Naive thymus-derived CD8-positive, alpha-beta T cell (primary cell): ENCODE results near the gene MAPK13. TPM values are rescaled to one million over a fixed set of nuclear protein-coding genes. Genes with fewer than 3 reads are reported as not detected.
"Not testable (repeated sequence)": the region's sequence is repeated elsewhere in the genome, so short reads cannot be mapped to it uniquely, and the experiment has no call there.

Source experiments
- ATAC-seq, 2 donors: fragments of 150-1000 bp; cut with Tn5 transposase in 1 of 2; sonication (Bioruptor Pico), chemical (Tn5 transposase) in 1 of 2; 1 replicate in 1 of 2; 2 replicates in 1 of 2; pipeline ENCODE4 v1.10.0; 2021; ENCODE audit warnings: mild to moderate bottlenecking in 2 of 2, moderate library complexity in 2 of 2
- POLR2A ChIA-PET: fragments of 350-600 bp; sonication (Branson Sonifier 250); formaldehyde crosslinking; loops from one replicate; lab custom pipeline; 2021; ENCODE audit warnings: antibody characterized with exemption; lab: Charles Lee
- DNase-seq, 10 donors: peaks; one replicate each; pipeline versions ENCODE4 v3.0.0 to v3.0.0-alpha.2; 2020 to 2022
- H3K27ac Mint-ChIP-seq, 10 donors: one replicate each; pipeline ENCODE4 v1.8.0; 2020 to 2022; ENCODE audit warnings: mild to moderate bottlenecking in 10 of 10, mixed read lengths in 10 of 10, moderate library complexity in 4 of 10, inconsistent platforms in 1 of 10
- H3K27me3 Mint-ChIP-seq, 5 donors: one replicate each; pipeline ENCODE4 v1.8.0; 2021 to 2022; ENCODE audit warnings: mixed read lengths in 5 of 5
- H3K36me3 Mint-ChIP-seq, 3 donors: one replicate each; pipeline ENCODE4 v1.8.0; 2020 to 2022; ENCODE audit warnings: mixed read lengths in 3 of 3, mild to moderate bottlenecking in 2 of 3, inconsistent platforms in 1 of 3
- H3K4me1 Mint-ChIP-seq, 4 donors: one replicate each; pipeline ENCODE4 v1.8.0; 2021 to 2022; ENCODE audit warnings: mixed read lengths in 4 of 4
- H3K4me3 Mint-ChIP-seq, 10 donors: one replicate each; pipeline ENCODE4 v1.8.0; 2020 to 2022; ENCODE audit warnings: mild to moderate bottlenecking in 10 of 10, mixed read lengths in 10 of 10, moderate library complexity in 6 of 10, inconsistent platforms in 1 of 10
- H3K9me3 Mint-ChIP-seq, 9 donors: one replicate each; pipeline ENCODE4 v1.8.0; 2020 to 2022; ENCODE audit warnings: mixed read lengths in 9 of 9, mild to moderate bottlenecking in 3 of 9, inconsistent platforms in 1 of 9, moderate library complexity in 1 of 9
- polyA plus RNA-seq, 3 donors: library from polyadenylated mRNA; unstranded; fragments of 300-500 nt; fragmentation: Illumina TruSeq; gene quantifications; one replicate each; pipeline ENCODE4 v1.2.3, GENCODE V29; 2021
- total RNA-seq, 8 experiments: library from RNA in 2 of 8; stranded (reverse) in 2 of 8; gene quantifications; one replicate each; pipeline ENCODE4 v1.2.3 and lab custom pipeline; 2021 to 2026

MAPK13 gene
- total and polyA plus RNA-seq, 5 experiments from 2014 or later = 35.2 to 41.8 (median 37.1) TPM

GRCh38 chr6:36129334-36129733, 979 bp upstream of the MAPK13 start:
- POLR2A ChIA-PET = interaction anchor here (0.6 to 4.4 kb wide), 8 partner anchors 8 to 101 kb away, joined by 3 to 63 read pairs (median 10); partner anchors contain the start of genes BRPF3 and MAPK14
- Mint-ChIP-seq H3K4me3 (peak overlapping the region; percentile 25 to 89 (median 66)), H3K36me3 (peaks cover 0 to 15% (median 0%) of the 10 kb centered on the region in 3 donors), H3K27ac (peak overlapping the region in 9 of 10 donors; percentile 43 to 95 (median 69)), H3K4me1 (peaks cover 30 to 80% (median 68%) of the 10 kb centered on the region in 4 donors)
- H3K9me3 Mint-ChIP-seq, H3K27me3 Mint-ChIP-seq, ATAC-seq, DNase-seq: not testable (repeated sequence)

GRCh38 chr6:36130667-36131510, 576 bp downstream of the MAPK13 start:
- POLR2A ChIA-PET = interaction anchor here (0.7 to 4.4 kb wide), 18 partner anchors 9 to 313 kb away, joined by 3 to 63 read pairs (median 6); partner anchors contain the start of genes BRPF3, KCTD20 and MAPK14
- peaks cover 0 to 31% (median 2%) of the 10 kb centered on the region in 3 donors for H3K36me3 Mint-ChIP-seq

GRCh38 chr6:36131511-36132245, 1.4 kb downstream of the MAPK13 start:
- no peaks in the 10 kb centered on the region for H3K27me3 Mint-ChIP-seq
- peak overlapping the region; percentile 75 to 96 (median 95) for H3K27ac Mint-ChIP-seq
- H3K4me1 Mint-ChIP-seq = peaks cover 23 to 67% (median 46%) of the 10 kb centered on the region in 4 donors
- peaks cover 0 to 39% (median 3%) of the 10 kb centered on the region in 3 donors for H3K36me3 Mint-ChIP-seq
- H3K9me3 Mint-ChIP-seq = no peaks in the 10 kb centered on the region
- ATAC-seq (peak; percentile 63 to 73), DNase-seq (peak in 4 of 10 donors; percentile 22 to 50 (median 48))
- POLR2A ChIA-PET = interaction anchor here (0.7 to 4.4 kb wide), 19 partner anchors 8 to 312 kb away, joined by 3 to 63 read pairs (median 6); partner anchors contain the start of genes BRPF3, KCTD20 and MAPK14
- peak overlapping the region; percentile 83 to 94 (median 88) for H3K4me3 Mint-ChIP-seq

More at GRCh38 chr6:36130667-36131510, 576 bp downstream of the MAPK13 start:
- Mint-ChIP-seq H3K27me3 (no peaks in the 10 kb centered on the region), H3K9me3 (no peaks in the 10 kb centered on the region), H3K27ac (peak overlapping the region; percentile 75 to 96 (median 95)), H3K4me1 (peaks cover 27 to 70% (median 54%) of the 10 kb centered on the region in 4 donors), H3K4me3 (peak overlapping the region; percentile 83 to 94 (median 88))
- ATAC-seq (peak; percentile 60 to 61), DNase-seq (peak; percentile 36 to 74 (median 48))

- POLR2A ChIA-PET = interaction anchor here (0.7 to 4.4 kb wide), 11 partner anchors 9 to 311 kb away, joined by 3 to 63 read pairs (median 11); partner anchors contain the start of genes BRPF3, KCTD20 and MAPK14
- Mint-ChIP-seq H3K4me1 (peaks cover 20 to 64% (median 40%) of the 10 kb centered on the region in 4 donors), H3K36me3 (peaks cover 0 to 45% (median 3%) of the 10 kb centered on the region in 3 donors), H3K27ac (peak overlapping the region; percentile 75 to 96 (median 95)), H3K9me3 (no peaks in the 10 kb centered on the region), H3K27me3 (no peaks in the 10 kb centered on the region), H3K4me3 (peak overlapping the region; percentile 83 to 94 (median 88))
- no peak for DNase-seq
- no peak for ATAC-seq
Measured at GRCh38 chr6:36132246-36132895, 2.1 kb downstream of the MAPK13 start.

GRCh38 chr6:36133148-36133547, 2.8 kb downstream of the MAPK13 start:
- no peaks in the 10 kb centered on the region for H3K9me3 Mint-ChIP-seq
- peak overlapping the region; percentile 65 to 96 (median 84) for H3K27ac Mint-ChIP-seq
- no peaks in the 10 kb centered on the region for H3K27me3 Mint-ChIP-seq
- H3K4me3 Mint-ChIP-seq = peak overlapping the region in 4 of 10 donors; percentile 16 to 94 (median 62)
- ATAC-seq = no peak
- H3K36me3 Mint-ChIP-seq = peaks cover 0 to 53% (median 3%) of the 10 kb centered on the region in 3 donors
- DNase-seq = no peak
- peaks cover 20 to 58% (median 36%) of the 10 kb centered on the region in 4 donors for H3K4me1 Mint-ChIP-seq
- POLR2A ChIA-PET = interaction anchor here (1.1 to 4.4 kb wide), 3 partner anchors 8 to 38 kb away, joined by 3 to 63 read pairs (median 12); no protein-coding TSS in a partner anchor

- no peak overlapping the region for H3K4me3 Mint-ChIP-seq
- H3K9me3 Mint-ChIP-seq = no peaks in the 10 kb centered on the region
- H3K4me1 Mint-ChIP-seq = peaks cover 20 to 50% (median 35%) of the 10 kb centered on the region in 4 donors
- POLR2A ChIA-PET = interaction anchor here (0.7 to 3.0 kb wide), 3 partner anchors 28 to 40 kb away, joined by 3 to 12 read pairs (median 3); no protein-coding TSS in a partner anchor
- H3K27me3 Mint-ChIP-seq = no peaks in the 10 kb centered on the region
- H3K27ac Mint-ChIP-seq = peak overlapping the region in 7 of 10 donors; percentile 14 to 89 (median 70)
- no peak for DNase-seq
- ATAC-seq = no peak
- peaks cover 0 to 61% (median 6%) of the 10 kb centered on the region in 3 donors for H3K36me3 Mint-ChIP-seq
Measured at GRCh38 chr6:36133912-36134311, 3.6 kb downstream of the MAPK13 start.

- Mint-ChIP-seq H3K9me3 (no peaks in the 10 kb centered on the region), H3K4me1 (peaks cover 21 to 49% (median 32%) of the 10 kb centered on the region in 4 donors), H3K36me3 (peaks cover 0 to 74% (median 8%) of the 10 kb centered on the region in 3 donors), H3K27ac (peak overlapping the region in 7 of 10 donors; percentile 30 to 69 (median 40)), H3K27me3 (no peaks in the 10 kb centered on the region), H3K4me3 (no peak overlapping the region)
- ATAC-seq (no peak), DNase-seq (no peak)
- POLR2A ChIA-PET = no interaction called here
Measured at GRCh38 chr6:36135053-36135731, 4.9 kb downstream of the MAPK13 start.

GRCh38 chr6:36136034-36136433, 5.7 kb downstream of the MAPK13 start:
- Mint-ChIP-seq H3K9me3 (no peaks in the 10 kb centered on the region), H3K27ac (peak overlapping the region in 5 of 10 donors; percentile 24 to 79 (median 40))

GRCh38 chr6:36136551-36136950, 6.2 kb downstream of the MAPK13 start:
- peaks cover 0 to 81% (median 8%) of the 10 kb centered on the region in 3 donors for H3K36me3 Mint-ChIP-seq
- no peak for DNase-seq
- ATAC-seq = no peak
- no peaks in the 10 kb centered on the region for H3K27me3 Mint-ChIP-seq
- H3K4me1 Mint-ChIP-seq = peaks cover 19 to 48% (median 30%) of the 10 kb centered on the region in 4 donors
- POLR2A ChIA-PET = no interaction called here
- no peak overlapping the region for H3K4me3 Mint-ChIP-seq
- no peaks in the 10 kb centered on the region for H3K9me3 Mint-ChIP-seq
- peak overlapping the region in 3 of 10 donors; percentile 10 to 32 (median 24) for H3K27ac Mint-ChIP-seq

More at GRCh38 chr6:36136034-36136433, 5.7 kb downstream of the MAPK13 start:
- no peak for DNase-seq
- POLR2A ChIA-PET = no interaction called here
- ATAC-seq = no peak
- Mint-ChIP-seq H3K27me3 (no peaks in the 10 kb centered on the region), H3K36me3 (peaks cover 0 to 79% (median 8%) of the 10 kb centered on the region in 3 donors), H3K4me1 (peaks cover 18 to 49% (median 32%) of the 10 kb centered on the region in 4 donors), H3K4me3 (no peak overlapping the region)

- Mint-ChIP-seq H3K36me3 (peaks cover 0 to 70% (median 8%) of the 10 kb centered on the region in 3 donors), H3K4me3 (no peak overlapping the region), H3K4me1 (peaks cover 9 to 33% (median 16%) of the 10 kb centered on the region in 4 donors), H3K27me3 (no peaks in the 10 kb centered on the region), H3K9me3 (no peaks in the 10 kb centered on the region), H3K27ac (peak overlapping the region in 2 of 10 donors; percentile 33 to 57)
- DNase-seq = no peak
- POLR2A ChIA-PET = interaction anchor here (1.9 kb wide), 1 partner anchor 8 kb away, joined by 5 read pairs; the partner anchor contains the start of gene MAPK13
- no peak for ATAC-seq
Measured at GRCh38 chr6:36138667-36139066, 8.4 kb downstream of the MAPK13 start.

- peaks cover 0 to 64% (median 8%) of the 10 kb centered on the region in 3 donors for H3K36me3 Mint-ChIP-seq
- peaks cover 6 to 30% (median 12%) of the 10 kb centered on the region in 4 donors for H3K4me1 Mint-ChIP-seq
- ATAC-seq = no peak
- no peak overlapping the region for H3K4me3 Mint-ChIP-seq
- DNase-seq = no peak
- H3K27ac Mint-ChIP-seq = peak overlapping the region in 8 of 10 donors; percentile 2 to 84 (median 63)
- no peaks in the 10 kb centered on the region for H3K27me3 Mint-ChIP-seq
- no peaks in the 10 kb centered on the region for H3K9me3 Mint-ChIP-seq
- POLR2A ChIA-PET = interaction anchor here (1.9 kb wide), 1 partner anchor 9 kb away, joined by 5 read pairs; the partner anchor contains the start of gene MAPK13
Measured at GRCh38 chr6:36139431-36139830, 9.1 kb downstream of the MAPK13 start.
